ENCODE measurements around the gene VNN1.

- TF ChIP-seq CTCF (conservative IDR thresholded peaks at IDR 0.05) (no peak), ZFX (IDR thresholded peaks at IDR 0.05) (no peak)
These were observed 15.2 kb downstream of the VNN1 start for GRCh38 chr6:132698608-132699007.

Data from C4-2B (cell line).